HG03521 (cell line): ENCODE results near the gene IL5RA.
A peak's percentile ranks its signal among the peaks of the same experiment; 100 is the strongest.

ENCODE experiments used
- ATAC-seq: cut with Tn5 transposase; IDR thresholded peaks from one replicate; pipeline ENCODE4 v1.9.1; 2021; ENCODE audit warnings: mild to moderate bottlenecking, moderate library complexity; ENCODE audit not compliant: unreplicated experiment

Gene IL5RA

GRCh38 chr3:3110299-3110630, at the start of gene IL5RA:
Gene IL5RA, minus strand, starts transcription at chr3:3110374. Its CDS starts 5,390 bp downstream, at chr3:3104984.
- peak; percentile 49 for ATAC-seq

GRCh38 chr3:3157484-3157883, 47.3 kb upstream of the IL5RA start:
- ATAC-seq: no peak

GRCh38 chr3:3154879-3155610, 44.9 kb upstream of the IL5RA start:
- no peak for ATAC-seq

- ATAC-seq: no peak
These were observed 41.3 kb upstream of the IL5RA start for GRCh38 chr3:3151513-3151912.

- no peak for ATAC-seq
These were observed 39.4 kb upstream of the IL5RA start for GRCh38 chr3:3149560-3149959.

GRCh38 chr3:3145831-3146230, 35.7 kb upstream of the IL5RA start:
- no peak for ATAC-seq

GRCh38 chr3:3141939-3142338, 31.8 kb upstream of the IL5RA start:
- ATAC-seq: no peak

- no peak for ATAC-seq
These were observed 27.4 kb upstream of the IL5RA start for GRCh38 chr3:3137526-3137925.

- no peak for ATAC-seq
These were observed 24.7 kb upstream of the IL5RA start for GRCh38 chr3:3134750-3135448.

- ATAC-seq: no peak
These were observed 23.3 kb upstream of the IL5RA start for GRCh38 chr3:3133500-3133899.

- ATAC-seq: no peak
These were observed 19.4 kb upstream of the IL5RA start for GRCh38 chr3:3129579-3129978.

- peak; percentile 19 for ATAC-seq
These were observed 17.3 kb upstream of the IL5RA start for GRCh38 chr3:3127432-3128010.

- ATAC-seq: peak; percentile 97
These were observed 16.6 kb upstream of the IL5RA start, which contains the start of gene TRNT1 for GRCh38 chr3:3126477-3127431. Gene TRNT1, plus strand, starts transcription at chr3:3126940. Its CDS starts 2,101 bp downstream, at chr3:3129041.

- ATAC-seq: no peak
These were observed 15.8 kb upstream of the IL5RA start for GRCh38 chr3:3125977-3126376.

- no peak for ATAC-seq
These were observed 9.2 kb upstream of the IL5RA start for GRCh38 chr3:3119393-3119851.

GRCh38 chr3:3117651-3118050, 7.5 kb upstream of the IL5RA start:
- no peak for ATAC-seq

- ATAC-seq: no peak
These were observed 3.0 kb upstream of the IL5RA start for GRCh38 chr3:3113042-3113709.

GRCh38 chr3:3110749-3111361, 681 bp upstream of the IL5RA start:
- ATAC-seq: no peak

GRCh38 chr3:3109407-3110298, 521 bp downstream of the IL5RA start:
- ATAC-seq: peak; percentile 62
